Astrocyte (in vitro differentiated cells and primary cell): ENCODE results near the gene PI4K2A. TPM values are rescaled to one million over a fixed set of nuclear protein-coding genes. Genes with fewer than 3 reads are reported as not detected.

Source experiments
- DNase-seq: peaks from one replicate; pipeline ENCODE4 v3.0.0-alpha.2; 2010; ENCODE audit warnings: low read depth
- FAIRE-seq: peaks from 2 replicates; lab custom pipeline; 2011; peaks lifted over from hg19 to GRCh38; lab: Jason Lieb, UNC
- H2AFZ ChIP-seq: 2 replicates; pipeline ENCODE4 v1.6.0; 2012; ENCODE audit warnings: low read depth, low read length, inconsistent platforms
- H3K27ac ChIP-seq: 2 replicates; pipeline ENCODE4 v1.5.1; 2011; ENCODE audit warnings: low read depth, low read length, inconsistent platforms
- H3K27me3 ChIP-seq: 2 replicates; pipeline ENCODE4 v1.6.0; 2011; ENCODE audit warnings: low read length, inconsistent platforms; ENCODE audit not compliant: insufficient read depth
- H3K36me3 ChIP-seq: 2 replicates; pipeline ENCODE4 v1.5.1; 2011; ENCODE audit warnings: low read length, inconsistent platforms; ENCODE audit not compliant: insufficient read depth
- H3K4me1 ChIP-seq: 2 replicates; pipeline ENCODE4 v1.5.1; 2011; ENCODE audit warnings: low read length, inconsistent platforms; ENCODE audit not compliant: insufficient read depth
- H3K4me2 ChIP-seq: 2 replicates; pipeline ENCODE4 v1.6.0; 2012; ENCODE audit warnings: low read length, inconsistent platforms
- H3K4me3 ChIP-seq: 2 replicates; pipeline ENCODE4 v1.5.1; 2011; ENCODE audit warnings: low read depth, mild to moderate bottlenecking, low read length, inconsistent platforms; ENCODE audit not compliant: insufficient read depth
- H3K79me2 ChIP-seq: 2 replicates; pipeline ENCODE4 v1.6.0; 2012; ENCODE audit warnings: mild to moderate bottlenecking, low read length, inconsistent platforms; ENCODE audit not compliant: insufficient read depth
- H3K9ac ChIP-seq: 2 replicates; pipeline ENCODE4 v1.6.0; 2012; ENCODE audit warnings: mild to moderate bottlenecking, low read length, inconsistent platforms
- H3K9me3 ChIP-seq: 2 replicates; pipeline ENCODE4 v1.5.1; 2012; ENCODE audit warnings: low read depth, mild to moderate bottlenecking, low read length, inconsistent platforms; ENCODE audit not compliant: insufficient read depth
- H4K20me1 ChIP-seq: 2 replicates; pipeline ENCODE4 v1.6.0; 2012; ENCODE audit warnings: low read length, inconsistent platforms; ENCODE audit not compliant: insufficient read depth
- H3K27ac Mint-ChIP-seq: one replicate; pipeline ENCODE4 v1.8.0; 2021; ENCODE audit warnings: mild to moderate bottlenecking, mixed read lengths; ENCODE audit not compliant: unreplicated experiment
- H3K27me3 Mint-ChIP-seq: one replicate; pipeline ENCODE4 v1.8.0; 2021; ENCODE audit warnings: low read depth, mixed read lengths; ENCODE audit not compliant: unreplicated experiment
- H3K36me3 Mint-ChIP-seq: one replicate; pipeline ENCODE4 v1.8.0; 2021; ENCODE audit warnings: low read depth, mixed read lengths; ENCODE audit not compliant: unreplicated experiment
- H3K4me1 Mint-ChIP-seq: one replicate; pipeline ENCODE4 v1.8.0; 2021; ENCODE audit warnings: low read depth, mixed read lengths; ENCODE audit not compliant: unreplicated experiment
- H3K4me3 Mint-ChIP-seq: one replicate; pipeline ENCODE4 v1.8.0; 2021; ENCODE audit warnings: mild to moderate bottlenecking, moderate library complexity, mixed read lengths; ENCODE audit not compliant: unreplicated experiment
- H3K9me3 Mint-ChIP-seq: one replicate; pipeline ENCODE4 v1.8.0; 2021; ENCODE audit warnings: mild to moderate bottlenecking, mixed read lengths; ENCODE audit not compliant: unreplicated experiment
- EZH2 ChIP-seq: IDR thresholded peaks from 2 replicates; pipeline ENCODE4 v1.6.1; 2012; ENCODE audit warnings: mild to moderate bottlenecking, low read length, inconsistent platforms; ENCODE audit not compliant: insufficient read depth
- total RNA-seq: library from RNA; stranded (reverse); gene quantifications from 2 replicates; pipeline ENCODE4 v1.2.1, GENCODE V29; 2021
- TF ChIP-seq, protein P1 (sequence below): IDR thresholded peaks from 2 replicates; pipeline ENCODE4 v1.5.1; 2011; ENCODE audit warnings: low read depth, mild to moderate bottlenecking, inconsistent platforms, low read length, moderate library complexity; ENCODE audit not compliant: insufficient read depth

PI4K2A gene
- total RNA-seq, 1 donor from 2014 or later = 37.8 TPM

GRCh38 chr10:97627731-97628130 is 12.7 kb upstream of the PI4K2A start:
- Histone ChIP-seq H3K4me3 (no peak overlapping the region), H3K27ac (no peak overlapping the region), H3K9ac (no peak overlapping the region), H3K9me3 (no peaks in the 10 kb centered on the region), H3K4me2 (no peak overlapping the region), H4K20me1 (no peaks in the 10 kb centered on the region), H3K36me3 (no peaks in the 10 kb centered on the region), H2AFZ (no peak overlapping the region), H3K27me3 (no peaks in the 10 kb centered on the region), H3K4me1 (no peaks in the 10 kb centered on the region), H3K79me2 (no peaks in the 10 kb centered on the region)
- FAIRE-seq (no peak), DNase-seq (no peak)
- no peak overlapping the region for H3K27ac Mint-ChIP-seq
- no peaks in the 10 kb centered on the region for H3K27me3 Mint-ChIP-seq
- H3K4me3 Mint-ChIP-seq = no peak overlapping the region
- no peak for TF ChIP-seq EZH2
- TF ChIP-seq, protein P1, sequence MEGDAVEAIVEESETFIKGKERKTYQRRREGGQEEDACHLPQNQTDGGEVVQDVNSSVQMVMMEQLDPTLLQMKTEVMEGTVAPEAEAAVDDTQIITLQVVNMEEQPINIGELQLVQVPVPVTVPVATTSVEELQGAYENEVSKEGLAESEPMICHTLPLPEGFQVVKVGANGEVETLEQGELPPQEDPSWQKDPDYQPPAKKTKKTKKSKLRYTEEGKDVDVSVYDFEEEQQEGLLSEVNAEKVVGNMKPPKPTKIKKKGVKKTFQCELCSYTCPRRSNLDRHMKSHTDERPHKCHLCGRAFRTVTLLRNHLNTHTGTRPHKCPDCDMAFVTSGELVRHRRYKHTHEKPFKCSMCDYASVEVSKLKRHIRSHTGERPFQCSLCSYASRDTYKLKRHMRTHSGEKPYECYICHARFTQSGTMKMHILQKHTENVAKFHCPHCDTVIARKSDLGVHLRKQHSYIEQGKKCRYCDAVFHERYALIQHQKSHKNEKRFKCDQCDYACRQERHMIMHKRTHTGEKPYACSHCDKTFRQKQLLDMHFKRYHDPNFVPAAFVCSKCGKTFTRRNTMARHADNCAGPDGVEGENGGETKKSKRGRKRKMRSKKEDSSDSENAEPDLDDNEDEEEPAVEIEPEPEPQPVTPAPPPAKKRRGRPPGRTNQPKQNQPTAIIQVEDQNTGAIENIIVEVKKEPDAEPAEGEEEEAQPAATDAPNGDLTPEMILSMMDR = no peak
- H3K4me1 Mint-ChIP-seq = no peaks in the 10 kb centered on the region
- peaks cover 3% of the 10 kb centered on the region for H3K36me3 Mint-ChIP-seq
- H3K9me3 Mint-ChIP-seq = no peaks in the 10 kb centered on the region

- Histone ChIP-seq H3K9me3 (no peaks in the 10 kb centered on the region), H3K36me3 (no peaks in the 10 kb centered on the region), H3K27me3 (no peaks in the 10 kb centered on the region), H3K9ac (no peak overlapping the region), H3K4me2 (no peak overlapping the region), H4K20me1 (no peaks in the 10 kb centered on the region), H3K27ac (no peak overlapping the region), H3K4me1 (no peaks in the 10 kb centered on the region), H2AFZ (no peak overlapping the region), H3K79me2 (no peaks in the 10 kb centered on the region), H3K4me3 (no peak overlapping the region)
- no peak overlapping the region for H3K4me3 Mint-ChIP-seq
- H3K9me3 Mint-ChIP-seq = no peaks in the 10 kb centered on the region
- TF ChIP-seq, protein P1 = no peak
- no peak for TF ChIP-seq EZH2
- no peak for DNase-seq
- no peak for FAIRE-seq
- peaks cover 3% of the 10 kb centered on the region for H3K36me3 Mint-ChIP-seq
- no peaks in the 10 kb centered on the region for H3K4me1 Mint-ChIP-seq
- no peak overlapping the region for H3K27ac Mint-ChIP-seq
- H3K27me3 Mint-ChIP-seq = no peaks in the 10 kb centered on the region
Measured at GRCh38 chr10:97628228-97628627, 12.2 kb upstream of the PI4K2A start.

DNA sequence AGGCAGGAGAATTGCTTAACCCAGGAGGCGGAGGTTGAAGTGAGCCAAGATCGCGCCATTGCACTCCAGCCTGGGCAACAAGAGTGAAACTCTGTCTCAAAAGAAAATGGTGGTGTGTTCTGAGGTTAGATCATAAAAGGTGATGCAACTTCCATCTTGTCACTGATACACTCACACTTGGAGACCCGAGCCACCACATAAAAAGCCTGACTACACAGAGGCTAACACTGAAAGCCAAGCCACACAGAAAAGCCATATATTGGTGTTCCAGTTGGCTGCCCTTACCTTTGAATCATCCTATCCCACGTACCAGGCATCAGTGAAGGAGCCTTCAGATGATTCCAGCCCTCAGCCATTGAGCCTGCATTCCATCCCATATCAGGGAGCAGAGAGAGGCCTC is 11.2 kb upstream of the PI4K2A start:
- no peak overlapping the region for H3K27ac ChIP-seq
- TF ChIP-seq, protein P1 = no peak
- no peak for TF ChIP-seq EZH2
- H3K27me3 Mint-ChIP-seq = no peaks in the 10 kb centered on the region
- peaks cover 5% of the 10 kb centered on the region for H3K4me1 ChIP-seq
- no peak overlapping the region for H3K9ac ChIP-seq
- no peak overlapping the region for H3K27ac Mint-ChIP-seq
- no peaks in the 10 kb centered on the region for H3K9me3 Mint-ChIP-seq
- no peaks in the 10 kb centered on the region for H3K4me1 Mint-ChIP-seq
- no peaks in the 10 kb centered on the region for H3K27me3 ChIP-seq
- no peak overlapping the region for H2AFZ ChIP-seq
- H3K4me3 Mint-ChIP-seq = no peak overlapping the region
- H3K79me2 ChIP-seq = no peaks in the 10 kb centered on the region
- no peaks in the 10 kb centered on the region for H3K36me3 ChIP-seq
- no peak overlapping the region for H3K4me2 ChIP-seq
- no peaks in the 10 kb centered on the region for H3K9me3 ChIP-seq
- H4K20me1 ChIP-seq = no peaks in the 10 kb centered on the region
- H3K36me3 Mint-ChIP-seq = peaks cover 3% of the 10 kb centered on the region
- no peak for FAIRE-seq
- no peak for DNase-seq
- H3K4me3 ChIP-seq = no peak overlapping the region
